GM23338 (cell line): Measurements from ENCODE around the gene OVCH1. TPM values are rescaled to one million over a fixed set of nuclear protein-coding genes. Genes with fewer than 3 reads are reported as not detected.

Experiments used
- ATAC-seq: fragments of 200-7000 bp; cut with Tn5 transposase; 3 replicates; pipeline ENCODE4 v1.9.1; 2020
- DNase-seq: peaks from one replicate; pipeline ENCODE4 v3.0.0-alpha.2; 2015; ENCODE audit warnings: low spot score
- H2AFZ ChIP-seq: fragments of 200-600 bp; sonication (generic); 2 replicates; pipeline ENCODE4 v1.8.0; 2016; ENCODE audit warnings: antibody characterized with exemption, mild to moderate bottlenecking, moderate library complexity
- H3F3A ChIP-seq: fragments of 200-600 bp; sonication (generic); replicated peaks from 2 replicates; pipeline ENCODE4 v1.8.0; 2017; ENCODE audit warnings: antibody characterized with exemption, mixed run types, low read depth
- H3K27ac ChIP-seq: fragments of 200-600 bp; sonication (generic); 2 replicates; pipeline ENCODE4 v1.6.1; 2016; ENCODE audit warnings: low read depth
- H3K27me3 ChIP-seq: fragments of 200-600 bp; sonication (generic); 2 replicates; pipeline ENCODE4 v1.8.0; 2016; ENCODE audit warnings: mild to moderate bottlenecking, mixed run types, moderate library complexity; ENCODE audit not compliant: insufficient read depth
- H3K36me3 ChIP-seq: fragments of 200-600 bp; sonication (generic); 2 replicates; pipeline ENCODE4 v1.8.0; 2016; ENCODE audit warnings: mild to moderate bottlenecking; ENCODE audit not compliant: insufficient read depth
- H3K4me1 ChIP-seq: fragments of 200-600 bp; sonication (generic); 2 replicates; pipeline ENCODE4 v1.8.0; 2016; ENCODE audit warnings: mild to moderate bottlenecking, moderate library complexity; ENCODE audit not compliant: insufficient read depth
- H3K4me2 ChIP-seq: fragments of 200-600 bp; sonication (generic); 2 replicates; pipeline ENCODE4 v1.7.1; 2017; ENCODE audit warnings: mixed run types
- H3K4me3 ChIP-seq: fragments of 200-600 bp; sonication (generic); 2 replicates; pipeline ENCODE4 v1.6.1; 2016; ENCODE audit warnings: mixed run types
- H3K79me2 ChIP-seq: fragments of 200-600 bp; sonication (generic); replicated peaks from 2 replicates; pipeline ENCODE4 v1.8.0; 2017; ENCODE audit warnings: mild to moderate bottlenecking; ENCODE audit not compliant: insufficient read depth
- H3K9me2 ChIP-seq: fragments of 200-600 bp; sonication (generic); 2 replicates; pipeline ENCODE4 v1.8.0; 2017; ENCODE audit not compliant: insufficient read depth
- H4K20me1 ChIP-seq: fragments of 200-600 bp; sonication (generic); replicated peaks from 2 replicates; pipeline ENCODE4 v1.8.0; 2017; ENCODE audit warnings: mild to moderate bottlenecking; ENCODE audit not compliant: insufficient read depth
- H3K27ac Mint-ChIP-seq: 2 replicates; pipeline ENCODE4 v1.8.0; 2020; ENCODE audit warnings: inconsistent platforms, mild to moderate bottlenecking, moderate library complexity, mixed read lengths
- H3K27me3 Mint-ChIP-seq: 3 replicates; pipeline ENCODE4 v1.8.0; 2022; ENCODE audit warnings: low read depth, mild to moderate bottlenecking, moderate library complexity, mixed read lengths, inconsistent platforms; ENCODE audit not compliant: insufficient read depth, poor library complexity
- H3K36me3 Mint-ChIP-seq: 3 replicates; pipeline ENCODE4 v1.8.0; 2021; ENCODE audit warnings: low read depth, mild to moderate bottlenecking, inconsistent platforms, moderate library complexity, mixed read lengths
- H3K4me1 Mint-ChIP-seq: 3 replicates; pipeline ENCODE4 v1.8.0; 2020; ENCODE audit warnings: mild to moderate bottlenecking, inconsistent platforms, mixed read lengths
- H3K4me3 Mint-ChIP-seq: 3 replicates; pipeline ENCODE4 v1.8.0; 2021; ENCODE audit warnings: moderate library complexity, mild to moderate bottlenecking, inconsistent platforms, mixed read lengths
- H3K9me3 Mint-ChIP-seq: 3 replicates; pipeline ENCODE4 v1.8.0; 2020; ENCODE audit warnings: moderate library complexity, mild to moderate bottlenecking, inconsistent platforms, mixed read lengths
- CREB1 ChIP-seq: fragments of 250-450 bp; sonication (Bioruptor Pico); IDR thresholded peaks from 2 replicates; pipeline ENCODE4 v1.5.0; 2020; ENCODE audit warnings: low read depth, mild to moderate bottlenecking, moderate library complexity
- CTCF ChIP-seq, 2 experiments: fragments of 200-600 bp in 1 of 2; sonication (generic) in 1 of 2; conservative IDR thresholded peaks; 2 replicates each; pipeline versions ENCODE4 v1.5.1 to v1.6.1; 2016 to 2017; ENCODE audit warnings: antibody characterized with exemption in 2 of 2, low read depth in 2 of 2, mild to moderate bottlenecking in 2 of 2, moderate library complexity in 1 of 2
- EZH2 ChIP-seq: fragments of 200-600 bp; sonication (generic); IDR thresholded peaks from one replicate; pipeline ENCODE4 v1.8.0; 2017; ENCODE audit warnings: antibody characterized with exemption, mild to moderate bottlenecking, low read depth; ENCODE audit not compliant: unreplicated experiment
- EZH2phosphoT487 ChIP-seq: fragments of 200-600 bp; sonication (generic); IDR thresholded peaks from one replicate; pipeline ENCODE4 v1.8.1; 2018; ENCODE audit warnings: antibody characterized with exemption; ENCODE audit not compliant: unreplicated experiment
- NANOG ChIP-seq: IDR thresholded peaks from 2 replicates; pipeline ENCODE4 v1.6.1; 2016; ENCODE audit warnings: antibody characterized with exemption, borderline replicate concordance
- REST ChIP-seq: IDR thresholded peaks from one replicate; pipeline ENCODE4 v1.6.1; 2018; ENCODE audit warnings: antibody characterized with exemption; ENCODE audit not compliant: unreplicated experiment
- STAT1 ChIP-seq: IDR thresholded peaks from one replicate; pipeline ENCODE4 v1.6.1; 2016; ENCODE audit warnings: antibody characterized with exemption; ENCODE audit not compliant: unreplicated experiment
- ZNF114 ChIP-seq: fragments of 250-450 bp; sonication (Bioruptor Pico); IDR thresholded peaks from 2 replicates; pipeline ENCODE4 v1.5.0; 2020; ENCODE audit warnings: mild to moderate bottlenecking, moderate library complexity
- ZNF331 ChIP-seq: fragments of 250-450 bp; sonication (Bioruptor Pico); IDR thresholded peaks from 2 replicates; pipeline ENCODE4 v1.5.0; 2020; ENCODE audit warnings: low read depth, mild to moderate bottlenecking, moderate library complexity
- polyA plus RNA-seq: library from polyadenylated mRNA; unstranded; fragments of >200 nt; fragmentation: Nextera tagmentation; extraction: Ambion mirVana; gene quantifications from 2 replicates; pipeline ENCODE4 v1.2.1, GENCODE V29; 2016
- total RNA-seq: library from RNA; depleted of rRNA; stranded (reverse); fragments of >200 nt; shearing (Covaris generic); gene quantifications from 2 replicates; pipeline ENCODE4 v1.2.3, GENCODE V29; 2014
- TF ChIP-seq, protein P1 (sequence below): fragments of 250-450 bp; sonication (Bioruptor Pico); IDR thresholded peaks from 2 replicates; pipeline ENCODE4 v1.5.0; 2020; ENCODE audit warnings: mild to moderate bottlenecking, moderate library complexity
- TF ChIP-seq, protein P2 (sequence below): IDR thresholded peaks from 2 replicates; pipeline ENCODE4 v1.6.1; 2016; ENCODE audit warnings: antibody characterized with exemption

The OVCH1 gene
- total and polyA plus RNA-seq, 2 experiments from 2014 or later = not detected

- Histone ChIP-seq H3K79me2 (no peaks in the 10 kb centered on the region), H4K20me1 (no peaks in the 10 kb centered on the region), H3K4me1 (no peaks in the 10 kb centered on the region), H3K27me3 (no peaks in the 10 kb centered on the region), H3K9me2 (no peaks in the 10 kb centered on the region), H3K27ac (no peak overlapping the region), H3K36me3 (no peaks in the 10 kb centered on the region), H3K4me2 (no peak overlapping the region), H3K4me3 (no peak overlapping the region), H3F3A (no peaks in the 10 kb centered on the region), H2AFZ (no peak overlapping the region)
- TF ChIP-seq CREB1 (CRISPR knock-in tag) (no peak), NANOG (no peak), ZNF331 (CRISPR knock-in tag) (no peak), REST (no peak), EZH2 (no peak), CTCF (conservative IDR thresholded peaks at IDR 0.05; ENCODE audit: low read depth in 2 of 2) (no peak), STAT1 (no peak), EZH2phosphoT487 (no peak), ZNF114 (no peak)
- TF ChIP-seq, protein P1, sequence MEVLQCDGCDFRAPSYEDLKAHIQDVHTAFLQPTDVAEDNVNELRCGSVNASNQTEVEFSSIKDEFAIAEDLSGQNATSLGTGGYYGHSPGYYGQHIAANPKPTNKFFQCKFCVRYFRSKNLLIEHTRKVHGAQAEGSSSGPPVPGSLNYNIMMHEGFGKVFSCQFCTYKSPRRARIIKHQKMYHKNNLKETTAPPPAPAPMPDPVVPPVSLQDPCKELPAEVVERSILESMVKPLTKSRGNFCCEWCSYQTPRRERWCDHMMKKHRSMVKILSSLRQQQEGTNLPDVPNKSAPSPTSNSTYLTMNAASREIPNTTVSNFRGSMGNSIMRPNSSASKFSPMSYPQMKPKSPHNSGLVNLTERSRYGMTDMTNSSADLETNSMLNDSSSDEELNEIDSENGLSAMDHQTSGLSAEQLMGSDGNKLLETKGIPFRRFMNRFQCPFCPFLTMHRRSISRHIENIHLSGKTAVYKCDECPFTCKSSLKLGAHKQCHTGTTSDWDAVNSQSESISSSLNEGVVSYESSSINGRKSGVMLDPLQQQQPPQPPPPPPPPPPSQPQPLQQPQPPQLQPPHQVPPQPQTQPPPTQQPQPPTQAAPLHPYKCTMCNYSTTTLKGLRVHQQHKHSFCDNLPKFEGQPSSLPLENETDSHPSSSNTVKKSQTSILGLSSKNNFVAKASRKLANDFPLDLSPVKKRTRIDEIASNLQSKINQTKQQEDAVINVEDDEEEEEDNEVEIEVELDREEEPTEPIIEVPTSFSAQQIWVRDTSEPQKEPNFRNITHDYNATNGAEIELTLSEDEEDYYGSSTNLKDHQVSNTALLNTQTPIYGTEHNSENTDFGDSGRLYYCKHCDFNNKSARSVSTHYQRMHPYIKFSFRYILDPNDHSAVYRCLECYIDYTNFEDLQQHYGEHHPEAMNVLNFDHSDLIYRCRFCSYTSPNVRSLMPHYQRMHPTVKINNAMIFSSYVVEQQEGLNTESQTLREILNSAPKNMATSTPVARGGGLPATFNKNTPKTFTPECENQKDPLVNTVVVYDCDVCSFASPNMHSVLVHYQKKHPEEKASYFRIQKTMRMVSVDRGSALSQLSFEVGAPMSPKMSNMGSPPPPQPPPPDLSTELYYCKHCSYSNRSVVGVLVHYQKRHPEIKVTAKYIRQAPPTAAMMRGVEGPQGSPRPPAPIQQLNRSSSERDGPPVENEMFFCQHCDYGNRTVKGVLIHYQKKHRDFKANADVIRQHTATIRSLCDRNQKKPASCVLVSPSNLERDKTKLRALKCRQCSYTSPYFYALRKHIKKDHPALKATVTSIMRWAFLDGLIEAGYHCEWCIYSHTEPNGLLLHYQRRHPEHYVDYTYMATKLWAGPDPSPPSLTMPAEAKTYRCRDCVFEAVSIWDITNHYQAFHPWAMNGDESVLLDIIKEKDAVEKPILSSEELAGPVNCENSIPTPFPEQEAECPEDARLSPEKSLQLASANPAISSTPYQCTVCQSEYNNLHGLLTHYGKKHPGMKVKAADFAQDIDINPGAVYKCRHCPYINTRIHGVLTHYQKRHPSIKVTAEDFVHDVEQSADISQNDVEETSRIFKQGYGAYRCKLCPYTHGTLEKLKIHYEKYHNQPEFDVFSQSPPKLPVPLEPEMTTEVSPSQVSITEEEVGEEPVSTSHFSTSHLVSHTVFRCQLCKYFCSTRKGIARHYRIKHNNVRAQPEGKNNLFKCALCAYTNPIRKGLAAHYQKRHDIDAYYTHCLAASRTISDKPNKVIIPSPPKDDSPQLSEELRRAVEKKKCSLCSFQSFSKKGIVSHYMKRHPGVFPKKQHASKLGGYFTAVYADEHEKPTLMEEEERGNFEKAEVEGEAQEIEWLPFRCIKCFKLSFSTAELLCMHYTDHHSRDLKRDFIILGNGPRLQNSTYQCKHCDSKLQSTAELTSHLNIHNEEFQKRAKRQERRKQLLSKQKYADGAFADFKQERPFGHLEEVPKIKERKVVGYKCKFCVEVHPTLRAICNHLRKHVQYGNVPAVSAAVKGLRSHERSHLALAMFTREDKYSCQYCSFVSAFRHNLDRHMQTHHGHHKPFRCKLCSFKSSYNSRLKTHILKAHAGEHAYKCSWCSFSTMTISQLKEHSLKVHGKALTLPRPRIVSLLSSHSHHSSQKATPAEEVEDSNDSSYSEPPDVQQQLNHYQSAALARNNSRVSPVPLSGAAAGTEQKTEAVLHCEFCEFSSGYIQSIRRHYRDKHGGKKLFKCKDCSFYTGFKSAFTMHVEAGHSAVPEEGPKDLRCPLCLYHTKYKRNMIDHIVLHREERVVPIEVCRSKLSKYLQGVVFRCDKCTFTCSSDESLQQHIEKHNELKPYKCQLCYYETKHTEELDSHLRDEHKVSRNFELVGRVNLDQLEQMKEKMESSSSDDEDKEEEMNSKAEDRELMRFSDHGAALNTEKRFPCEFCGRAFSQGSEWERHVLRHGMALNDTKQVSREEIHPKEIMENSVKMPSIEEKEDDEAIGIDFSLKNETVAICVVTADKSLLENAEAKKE (CRISPR knock-in tag) = no peak
- TF ChIP-seq, protein P2, sequence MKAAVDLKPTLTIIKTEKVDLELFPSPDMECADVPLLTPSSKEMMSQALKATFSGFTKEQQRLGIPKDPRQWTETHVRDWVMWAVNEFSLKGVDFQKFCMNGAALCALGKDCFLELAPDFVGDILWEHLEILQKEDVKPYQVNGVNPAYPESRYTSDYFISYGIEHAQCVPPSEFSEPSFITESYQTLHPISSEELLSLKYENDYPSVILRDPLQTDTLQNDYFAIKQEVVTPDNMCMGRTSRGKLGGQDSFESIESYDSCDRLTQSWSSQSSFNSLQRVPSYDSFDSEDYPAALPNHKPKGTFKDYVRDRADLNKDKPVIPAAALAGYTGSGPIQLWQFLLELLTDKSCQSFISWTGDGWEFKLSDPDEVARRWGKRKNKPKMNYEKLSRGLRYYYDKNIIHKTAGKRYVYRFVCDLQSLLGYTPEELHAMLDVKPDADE = no peak
- no peak overlapping the region for H3K4me3 Mint-ChIP-seq
- H3K36me3 Mint-ChIP-seq = no peaks in the 10 kb centered on the region
- no peak for DNase-seq
- H3K9me3 Mint-ChIP-seq = no peaks in the 10 kb centered on the region
- no peak overlapping the region; the same call in 1 of the 2 replicates for H3K27ac Mint-ChIP-seq
- ATAC-seq = no peak
- H3K4me1 Mint-ChIP-seq = no peaks in the 10 kb centered on the region; the same call in none of the 3 replicates
- peaks cover 4% of the 10 kb centered on the region for H3K27me3 Mint-ChIP-seq
Measured at GRCh38 chr12:29530436-29530835, 33.0 kb upstream of the OVCH1 start.
